Measurements from ENCODE around the gene SMIM28.

SMIM28 gene

GRCh38 chr6:138331984-138332383 is 45.7 kb upstream of the SMIM28 start:
- no peak for ATAC-seq
- TF ChIP-seq ZFP3 (CRISPR knock-in tag; IDR thresholded peaks at IDR 0.05) (no peak), SNAI2 (CRISPR knock-in tag; IDR thresholded peaks at IDR 0.05) (no peak), CSRNP3 (CRISPR knock-in tag; IDR thresholded peaks at IDR 0.05) (no peak), PPARA (CRISPR knock-in tag; IDR thresholded peaks at IDR 0.05; ENCODE audit: borderline replicate concordance) (no peak), CREB5 (CRISPR knock-in tag; IDR thresholded peaks at IDR 0.05; ENCODE audit: low read depth) (no peak), ESRRG (CRISPR knock-in tag; IDR thresholded peaks at IDR 0.05) (no peak), ZC3H10 (CRISPR knock-in tag; IDR thresholded peaks at IDR 0.05) (no peak)

DNA sequence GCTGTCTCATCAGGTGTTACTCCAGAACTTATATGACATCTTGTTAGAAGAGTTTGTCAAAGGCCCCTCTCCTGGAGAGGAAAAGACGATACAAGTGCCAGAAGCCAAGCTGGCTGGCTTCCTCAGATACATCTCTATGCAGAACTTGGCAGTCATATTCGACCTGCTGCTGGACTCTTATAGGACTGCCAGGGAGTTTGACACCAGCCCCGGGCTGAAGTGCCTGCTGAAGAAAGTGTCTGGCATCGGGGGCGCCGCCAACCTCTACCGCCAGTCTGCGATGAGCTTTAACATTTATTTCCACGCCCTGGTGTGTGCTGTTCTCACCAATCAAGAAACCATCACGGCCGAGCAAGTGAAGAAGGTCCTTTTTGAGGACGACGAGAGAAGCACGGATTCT is 43.7 kb upstream of the SMIM28 start:
- no peak for TF ChIP-seq PPARA (CRISPR knock-in tag; IDR thresholded peaks at IDR 0.05; ENCODE audit: borderline replicate concordance)
- no peak for ATAC-seq

GRCh38 chr6:138334963-138335362 is 42.7 kb upstream of the SMIM28 start:
- ATAC-seq: no peak
- TF ChIP-seq SNAI2 (CRISPR knock-in tag; IDR thresholded peaks at IDR 0.05): no peak
- TF ChIP-seq PPARA (CRISPR knock-in tag; IDR thresholded peaks at IDR 0.05; ENCODE audit: borderline replicate concordance): no peak
- TF ChIP-seq GLIS3 (CRISPR knock-in tag; IDR thresholded peaks at IDR 0.05): no peak
- TF ChIP-seq CSRNP3 (CRISPR knock-in tag; IDR thresholded peaks at IDR 0.05): no peak
- no peak for TF ChIP-seq ZNF70 (CRISPR knock-in tag; IDR thresholded peaks at IDR 0.05)
- no peak for TF ChIP-seq RARB (CRISPR knock-in tag; IDR thresholded peaks at IDR 0.05)
- no peak for TF ChIP-seq ZFP3 (CRISPR knock-in tag; IDR thresholded peaks at IDR 0.05)

DNA sequence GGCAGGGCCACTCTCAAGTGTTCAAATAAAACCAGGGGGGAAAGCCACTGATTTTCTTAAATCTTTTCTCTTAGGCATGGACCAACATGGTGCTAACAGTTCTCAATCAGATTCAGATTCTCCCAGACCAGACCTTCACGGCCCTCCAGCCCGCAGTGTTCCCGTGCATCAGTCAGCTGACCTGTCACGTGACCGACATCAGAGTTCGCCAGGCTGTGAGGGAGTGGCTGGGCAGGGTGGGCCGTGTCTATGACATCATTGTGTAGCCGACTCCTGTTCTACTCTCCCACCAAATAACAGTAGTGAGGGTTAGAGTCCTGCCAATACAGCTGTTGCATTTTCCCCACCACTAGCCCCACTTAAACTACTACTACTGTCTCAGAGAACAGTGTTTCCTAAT is 41.5 kb upstream of the SMIM28 start:
- ATAC-seq: no peak
- TF ChIP-seq ARNTL (CRISPR knock-in tag; IDR thresholded peaks at IDR 0.05; ENCODE audit: borderline replicate concordance, low read depth) (no peak), ESRRG (CRISPR knock-in tag; IDR thresholded peaks at IDR 0.05) (no peak), ZNF70 (CRISPR knock-in tag; IDR thresholded peaks at IDR 0.05) (no peak), TOX (CRISPR knock-in tag; IDR thresholded peaks at IDR 0.05; ENCODE audit: borderline replicate concordance) (no peak), ZC3H10 (CRISPR knock-in tag; IDR thresholded peaks at IDR 0.05) (no peak), TCF4 (CRISPR knock-in tag; IDR thresholded peaks at IDR 0.05; ENCODE audit: borderline replicate concordance) (no peak), ISL1 (CRISPR knock-in tag; IDR thresholded peaks at IDR 0.05) (no peak), CSRNP3 (CRISPR knock-in tag; IDR thresholded peaks at IDR 0.05) (no peak), ZNF565 (CRISPR knock-in tag; conservative IDR thresholded peaks at IDR 0.05; ENCODE audit: low read depth) (no peak), TSHZ2 (CRISPR knock-in tag; IDR thresholded peaks at IDR 0.05) (no peak), BACH2 (CRISPR knock-in tag; IDR thresholded peaks at IDR 0.05; ENCODE audit: borderline replicate concordance) (no peak), ZNF8 (CRISPR knock-in tag; IDR thresholded peaks at IDR 0.05) (no peak), SNAI2 (CRISPR knock-in tag; IDR thresholded peaks at IDR 0.05) (no peak), PATZ1 (CRISPR knock-in tag; IDR thresholded peaks at IDR 0.05; ENCODE audit: borderline replicate concordance) (no peak), ZFP30 (CRISPR knock-in tag; IDR thresholded peaks at IDR 0.05) (no peak), RARB (CRISPR knock-in tag; IDR thresholded peaks at IDR 0.05) (no peak), CSDC2 (CRISPR knock-in tag; IDR thresholded peaks at IDR 0.05) (no peak), OSR1 (CRISPR knock-in tag; IDR thresholded peaks at IDR 0.05) (no peak)
- TF ChIP-seq, protein P1, sequence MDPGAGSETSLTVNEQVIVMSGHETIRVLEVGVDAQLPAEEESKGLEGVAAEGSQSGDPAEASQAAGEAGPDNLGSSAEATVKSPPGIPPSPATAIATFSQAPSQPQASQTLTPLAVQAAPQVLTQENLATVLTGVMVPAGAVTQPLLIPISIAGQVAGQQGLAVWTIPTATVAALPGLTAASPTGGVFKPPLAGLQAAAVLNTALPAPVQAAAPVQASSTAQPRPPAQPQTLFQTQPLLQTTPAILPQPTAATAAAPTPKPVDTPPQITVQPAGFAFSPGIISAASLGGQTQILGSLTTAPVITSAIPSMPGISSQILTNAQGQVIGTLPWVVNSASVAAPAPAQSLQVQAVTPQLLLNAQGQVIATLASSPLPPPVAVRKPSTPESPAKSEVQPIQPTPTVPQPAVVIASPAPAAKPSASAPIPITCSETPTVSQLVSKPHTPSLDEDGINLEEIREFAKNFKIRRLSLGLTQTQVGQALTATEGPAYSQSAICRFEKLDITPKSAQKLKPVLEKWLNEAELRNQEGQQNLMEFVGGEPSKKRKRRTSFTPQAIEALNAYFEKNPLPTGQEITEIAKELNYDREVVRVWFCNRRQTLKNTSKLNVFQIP (CRISPR knock-in tag; IDR thresholded peaks at IDR 0.05; ENCODE audit: borderline replicate concordance, low read depth): no peak
